ENCODE measurements around the gene ITGA6.

ITGA6 gene

DNA sequence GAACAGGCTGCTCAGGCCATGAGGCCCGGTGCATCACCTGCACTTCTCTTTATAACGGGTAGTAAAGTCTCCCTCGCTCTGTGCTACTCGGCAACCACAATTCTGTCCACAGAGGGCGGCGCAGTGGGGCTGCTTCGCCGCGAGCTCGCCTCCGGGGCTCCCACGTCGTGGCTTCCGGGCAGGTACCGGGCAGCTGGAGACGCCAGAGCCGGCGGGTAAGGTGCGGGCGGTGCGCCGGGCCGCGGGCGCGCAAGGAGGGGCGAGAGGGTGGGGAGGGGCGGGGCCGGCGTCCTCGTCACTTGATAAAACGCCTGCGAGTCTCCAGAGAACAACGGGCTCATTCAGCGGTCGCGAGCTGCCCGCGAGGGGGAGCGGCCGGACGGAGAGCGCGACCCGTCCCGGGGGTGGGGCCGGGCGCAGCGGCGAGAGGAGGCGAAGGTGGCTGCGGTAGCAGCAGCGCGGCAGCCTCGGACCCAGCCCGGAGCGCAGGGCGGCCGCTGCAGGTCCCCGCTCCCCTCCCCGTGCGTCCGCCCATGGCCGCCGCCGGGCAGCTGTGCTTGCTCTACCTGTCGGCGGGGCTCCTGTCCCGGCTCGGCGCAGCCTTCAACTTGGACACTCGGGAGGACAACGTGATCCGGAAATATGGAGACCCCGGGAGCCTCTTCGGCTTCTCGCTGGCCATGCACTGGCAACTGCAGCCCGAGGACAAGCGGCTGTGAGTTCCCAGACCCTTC is at the start of gene ITGA6:
TSS of gene ITGA6 (plus strand) at position 331 of the 734 bp plus-strand sequence.
- H3K4me3 ChIP-seq (ENCODE audit: low read depth in 1 of 2, low read length in 2 of 2) = peak within 1 kb of the TSS; percentile 82 to 83
- no peaks in the 10 kb centered on the region for H3K36me3 ChIP-seq (ENCODE audit: control insufficient read depth in 1 of 2, insufficient read depth in 2 of 2, low read length in 2 of 2)
- peak within 1 kb of the TSS; percentile 82 to 86 for H3K9ac ChIP-seq (ENCODE audit: low read depth in 1 of 2, low read length in 2 of 2)
- no peaks in the 10 kb centered on the region for H3K9me3 ChIP-seq (ENCODE audit: control insufficient read depth in 1 of 2, low read length in 2 of 2)
- H3K27ac ChIP-seq (ENCODE audit: low read depth, low read length) = peak within 1 kb of the TSS; percentile 94
- peaks cover 28 to 35% of the 10 kb centered on the region in 2 donors for H3K4me1 ChIP-seq (ENCODE audit: control insufficient read depth in 1 of 2, insufficient read depth in 2 of 2, low read length in 2 of 2)
- H3K27me3 ChIP-seq (ENCODE audit: control insufficient read depth in 1 of 2, insufficient read depth in 2 of 2, low read length in 2 of 2) = no peaks in the 10 kb centered on the region

DNA sequence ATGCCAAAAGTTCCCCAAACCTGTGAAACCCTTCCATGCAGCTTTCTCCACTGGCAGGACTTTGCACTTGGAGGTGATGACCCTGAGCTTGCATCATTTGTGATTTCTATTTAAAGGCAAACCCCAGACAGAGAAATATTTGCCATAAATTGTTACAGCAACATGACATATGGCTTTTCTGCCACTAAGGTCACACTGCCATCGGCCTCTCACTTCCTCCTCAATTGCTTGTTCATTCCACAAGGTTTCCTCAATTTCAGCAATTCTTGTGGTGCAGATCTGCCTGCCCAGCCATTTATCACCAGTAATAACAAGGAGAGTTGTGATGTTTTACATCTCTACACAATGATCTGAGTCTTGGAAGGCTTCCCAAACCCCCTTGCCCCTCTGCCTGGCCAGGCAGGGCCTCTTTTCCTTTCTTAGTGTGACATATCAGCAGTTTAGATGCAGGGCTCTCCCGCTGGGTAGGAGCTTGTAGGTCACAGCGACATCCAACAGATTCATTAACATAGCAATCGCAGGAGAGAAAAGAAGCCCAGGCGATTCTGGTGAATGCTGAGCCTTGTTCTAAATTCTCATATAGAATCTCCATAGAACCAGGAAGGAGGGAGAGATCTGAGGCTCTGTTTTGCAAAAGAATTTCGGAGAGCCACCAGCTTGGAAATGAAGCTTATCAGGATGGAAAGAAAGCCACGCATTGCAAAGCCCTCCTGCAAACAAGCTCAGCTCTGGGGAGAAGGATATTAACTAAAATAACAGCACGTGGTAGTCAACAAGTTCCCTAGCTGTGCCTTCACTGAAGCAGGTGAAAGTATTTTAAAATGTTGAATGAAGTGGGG is 46.7 kb upstream of the ITGA6 start:
- Histone ChIP-seq H3K4me3 (ENCODE audit: low read depth in 1 of 2, low read length in 2 of 2) (no peak overlapping the region), H3K4me1 (ENCODE audit: control insufficient read depth in 1 of 2, insufficient read depth in 2 of 2, low read length in 2 of 2) (peaks cover 2 to 3% of the 10 kb centered on the region in 2 donors), H3K9ac (ENCODE audit: low read depth in 1 of 2, low read length in 2 of 2) (no peak overlapping the region), H3K36me3 (ENCODE audit: control insufficient read depth in 1 of 2, insufficient read depth in 2 of 2, low read length in 2 of 2) (no peaks in the 10 kb centered on the region), H3K27ac (ENCODE audit: low read depth, low read length) (no peak overlapping the region), H3K9me3 (ENCODE audit: control insufficient read depth in 1 of 2, low read length in 2 of 2) (peaks cover 4 to 6% of the 10 kb centered on the region in 2 donors), H3K27me3 (ENCODE audit: control insufficient read depth in 1 of 2, insufficient read depth in 2 of 2, low read length in 2 of 2) (no peaks in the 10 kb centered on the region)

DNA sequence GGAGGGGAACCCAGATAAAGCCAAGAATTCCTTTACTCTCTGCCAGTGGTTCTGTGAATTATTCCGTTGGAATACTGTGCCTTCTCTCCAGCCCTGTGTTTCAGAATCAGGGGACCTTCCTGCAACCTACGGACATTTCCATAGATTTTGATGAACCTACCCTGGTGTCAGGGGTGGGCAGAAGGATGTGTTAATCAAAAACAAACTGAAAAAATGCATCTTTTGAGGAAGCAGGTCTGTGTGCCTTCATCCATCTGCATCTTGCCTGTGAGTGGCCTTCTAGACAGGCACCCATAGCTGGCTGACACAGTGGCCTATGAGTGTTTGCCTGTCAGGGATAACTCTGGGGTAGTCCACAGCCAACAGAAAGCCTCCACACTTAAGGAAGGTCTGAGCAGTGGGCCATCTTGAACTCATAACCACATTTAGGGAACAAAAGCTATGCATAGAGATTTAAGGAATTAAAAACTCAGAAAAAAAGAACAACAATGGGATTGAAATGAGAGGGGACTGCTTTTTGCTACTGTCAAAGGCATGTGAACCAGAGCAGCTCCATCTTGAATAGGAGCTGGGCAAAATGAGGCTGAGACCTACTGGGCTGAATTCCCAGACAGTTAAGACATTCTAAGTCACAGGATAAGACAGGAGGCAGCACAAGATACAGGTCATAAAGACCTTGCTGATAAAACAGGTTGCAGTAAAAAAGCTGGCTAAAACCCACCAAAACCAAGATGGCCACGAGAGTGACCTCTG is 45.9 kb upstream of the ITGA6 start:
- peaks cover 4 to 6% of the 10 kb centered on the region in 2 donors for H3K9me3 ChIP-seq (ENCODE audit: control insufficient read depth in 1 of 2, low read length in 2 of 2)
- no peak overlapping the region for H3K27ac ChIP-seq (ENCODE audit: low read depth, low read length)
- H3K9ac ChIP-seq (ENCODE audit: low read depth in 1 of 2, low read length in 2 of 2) = no peak overlapping the region
- no peak overlapping the region for H3K4me3 ChIP-seq (ENCODE audit: low read depth in 1 of 2, low read length in 2 of 2)
- H3K27me3 ChIP-seq (ENCODE audit: control insufficient read depth in 1 of 2, insufficient read depth in 2 of 2, low read length in 2 of 2) = no peaks in the 10 kb centered on the region
- H3K4me1 ChIP-seq (ENCODE audit: control insufficient read depth in 1 of 2, insufficient read depth in 2 of 2, low read length in 2 of 2) = no peaks in the 10 kb centered on the region
- H3K36me3 ChIP-seq (ENCODE audit: control insufficient read depth in 1 of 2, insufficient read depth in 2 of 2, low read length in 2 of 2) = no peaks in the 10 kb centered on the region

DNA sequence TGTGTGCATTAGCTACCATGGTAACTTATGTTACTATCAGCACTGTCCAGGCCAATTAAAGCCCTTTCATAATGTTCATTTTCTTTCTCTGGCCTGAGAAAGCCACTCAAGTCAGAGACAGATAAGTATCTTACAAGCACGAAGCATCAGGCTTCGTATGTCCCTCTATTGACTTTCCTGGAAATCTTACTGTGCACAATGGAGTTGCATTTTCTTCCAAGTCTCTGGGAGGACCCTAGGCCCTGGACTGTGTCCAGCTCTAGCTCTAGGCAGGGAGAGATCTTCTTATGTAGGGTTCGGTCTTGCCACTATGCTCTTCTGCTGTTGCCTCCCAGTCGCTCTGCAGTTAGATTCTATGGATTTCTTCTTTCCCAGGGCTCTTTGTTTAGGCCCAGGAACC is 40.0 kb upstream of the ITGA6 start:
- Histone ChIP-seq H3K27ac (ENCODE audit: low read depth, low read length) (no peak overlapping the region), H3K9ac (ENCODE audit: low read depth in 1 of 2, low read length in 2 of 2) (no peak overlapping the region), H3K27me3 (ENCODE audit: control insufficient read depth in 1 of 2, insufficient read depth in 2 of 2, low read length in 2 of 2) (no peaks in the 10 kb centered on the region), H3K9me3 (ENCODE audit: control insufficient read depth in 1 of 2, low read length in 2 of 2) (no peaks in the 10 kb centered on the region), H3K36me3 (ENCODE audit: control insufficient read depth in 1 of 2, insufficient read depth in 2 of 2, low read length in 2 of 2) (no peaks in the 10 kb centered on the region), H3K4me1 (ENCODE audit: control insufficient read depth in 1 of 2, insufficient read depth in 2 of 2, low read length in 2 of 2) (peaks cover 0 to 9% of the 10 kb centered on the region in 2 donors), H3K4me3 (ENCODE audit: low read depth in 1 of 2, low read length in 2 of 2) (no peak overlapping the region)

DNA sequence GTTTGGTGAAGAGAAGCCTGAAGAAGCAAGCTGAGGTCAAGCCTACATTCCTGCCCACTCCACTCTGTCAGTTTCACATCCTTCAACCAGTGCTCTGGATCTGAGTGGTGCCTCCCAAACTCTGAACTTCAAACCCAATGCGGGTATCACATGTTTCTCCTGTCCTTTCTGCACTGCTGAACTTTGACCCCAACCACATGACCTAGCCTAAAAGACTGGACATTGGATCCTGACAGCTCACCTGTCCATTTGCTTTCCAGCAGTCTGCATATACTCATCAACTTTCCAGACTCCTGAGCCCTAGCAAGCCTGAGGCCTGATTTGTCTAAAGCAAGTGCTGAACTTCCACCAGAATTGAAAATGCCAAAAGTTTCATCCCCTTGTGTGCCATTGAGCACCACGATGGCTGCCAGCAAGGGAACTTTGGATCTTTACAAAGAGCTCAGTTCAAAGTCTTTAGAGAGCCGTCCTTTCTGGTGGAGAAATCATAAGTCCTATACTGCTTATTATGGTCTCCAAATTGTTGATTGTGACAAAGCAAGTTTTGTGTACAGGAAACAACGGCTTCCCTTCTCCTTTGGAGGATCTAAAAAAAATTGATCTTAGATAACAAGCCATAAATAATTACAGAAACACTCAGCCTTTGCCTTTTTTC is 37.6 kb upstream of the ITGA6 start:
- no peaks in the 10 kb centered on the region for H3K9me3 ChIP-seq (ENCODE audit: control insufficient read depth in 1 of 2, low read length in 2 of 2)
- H3K4me3 ChIP-seq (ENCODE audit: low read depth in 1 of 2, low read length in 2 of 2) = no peak overlapping the region
- no peak overlapping the region for H3K27ac ChIP-seq (ENCODE audit: low read depth, low read length)
- peaks cover 0 to 9% of the 10 kb centered on the region in 2 donors for H3K4me1 ChIP-seq (ENCODE audit: control insufficient read depth in 1 of 2, insufficient read depth in 2 of 2, low read length in 2 of 2)
- H3K9ac ChIP-seq (ENCODE audit: low read depth in 1 of 2, low read length in 2 of 2) = no peak overlapping the region
- H3K36me3 ChIP-seq (ENCODE audit: control insufficient read depth in 1 of 2, insufficient read depth in 2 of 2, low read length in 2 of 2) = no peaks in the 10 kb centered on the region
- no peaks in the 10 kb centered on the region for H3K27me3 ChIP-seq (ENCODE audit: control insufficient read depth in 1 of 2, insufficient read depth in 2 of 2, low read length in 2 of 2)

DNA sequence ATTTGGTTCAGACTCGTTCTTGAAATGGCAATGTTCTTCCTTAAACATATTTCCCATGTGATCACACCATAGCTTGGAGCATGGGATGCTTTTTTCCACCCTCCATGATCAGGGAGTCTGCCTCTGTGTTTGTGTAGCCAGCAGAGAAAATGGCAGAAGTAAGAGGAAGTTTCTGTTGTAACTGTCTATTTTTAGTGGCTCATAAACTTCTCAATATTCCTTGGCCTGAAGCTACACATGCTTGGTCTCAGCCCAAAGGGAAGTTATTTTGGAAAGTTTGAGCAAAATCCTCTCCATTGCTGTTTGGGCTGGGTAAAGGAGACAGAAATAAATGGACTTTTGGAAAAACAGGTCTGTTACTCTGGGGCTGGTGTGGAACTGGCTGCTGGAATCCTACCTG is 33.4 kb upstream of the ITGA6 start:
- peaks cover 0 to 14% of the 10 kb centered on the region in 2 donors for H3K4me1 ChIP-seq (ENCODE audit: control insufficient read depth in 1 of 2, insufficient read depth in 2 of 2, low read length in 2 of 2)
- no peak overlapping the region for H3K4me3 ChIP-seq (ENCODE audit: low read depth in 1 of 2, low read length in 2 of 2)
- H3K27ac ChIP-seq (ENCODE audit: low read depth, low read length) = no peak overlapping the region
- no peak overlapping the region for H3K9ac ChIP-seq (ENCODE audit: low read depth in 1 of 2, low read length in 2 of 2)
- no peaks in the 10 kb centered on the region for H3K27me3 ChIP-seq (ENCODE audit: control insufficient read depth in 1 of 2, insufficient read depth in 2 of 2, low read length in 2 of 2)
- no peaks in the 10 kb centered on the region for H3K36me3 ChIP-seq (ENCODE audit: control insufficient read depth in 1 of 2, insufficient read depth in 2 of 2, low read length in 2 of 2)
- H3K9me3 ChIP-seq (ENCODE audit: control insufficient read depth in 1 of 2, low read length in 2 of 2) = no peaks in the 10 kb centered on the region

DNA sequence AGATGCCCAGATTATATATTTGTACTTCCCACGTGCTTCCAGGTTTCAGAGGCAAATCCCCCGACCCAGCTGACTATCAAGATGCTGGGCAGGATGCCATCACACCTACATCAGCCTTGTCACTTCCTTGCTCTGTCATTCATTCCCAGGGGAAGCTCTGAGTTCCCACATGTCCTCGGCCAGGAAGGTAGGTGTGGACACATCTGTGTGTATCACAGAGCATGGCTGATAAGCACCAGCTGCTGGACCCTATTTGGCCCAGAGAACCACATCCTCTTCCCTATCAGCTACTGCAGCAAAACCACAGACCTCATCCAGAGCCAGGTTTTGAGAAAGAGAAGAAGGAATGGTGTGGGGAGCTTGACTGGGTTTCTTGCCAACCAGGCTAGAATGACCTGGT is 31.9 kb upstream of the ITGA6 start:
- H3K27me3 ChIP-seq (ENCODE audit: control insufficient read depth in 1 of 2, insufficient read depth in 2 of 2, low read length in 2 of 2) = no peaks in the 10 kb centered on the region
- H3K4me3 ChIP-seq (ENCODE audit: low read depth in 1 of 2, low read length in 2 of 2) = no peak overlapping the region
- H3K4me1 ChIP-seq (ENCODE audit: control insufficient read depth in 1 of 2, insufficient read depth in 2 of 2, low read length in 2 of 2) = peaks cover 5 to 13% of the 10 kb centered on the region in 2 donors
- no peaks in the 10 kb centered on the region for H3K9me3 ChIP-seq (ENCODE audit: control insufficient read depth in 1 of 2, low read length in 2 of 2)
- H3K36me3 ChIP-seq (ENCODE audit: control insufficient read depth in 1 of 2, insufficient read depth in 2 of 2, low read length in 2 of 2) = no peaks in the 10 kb centered on the region
- H3K9ac ChIP-seq (ENCODE audit: low read depth in 1 of 2, low read length in 2 of 2) = no peak overlapping the region
- no peak overlapping the region for H3K27ac ChIP-seq (ENCODE audit: low read depth, low read length)

DNA sequence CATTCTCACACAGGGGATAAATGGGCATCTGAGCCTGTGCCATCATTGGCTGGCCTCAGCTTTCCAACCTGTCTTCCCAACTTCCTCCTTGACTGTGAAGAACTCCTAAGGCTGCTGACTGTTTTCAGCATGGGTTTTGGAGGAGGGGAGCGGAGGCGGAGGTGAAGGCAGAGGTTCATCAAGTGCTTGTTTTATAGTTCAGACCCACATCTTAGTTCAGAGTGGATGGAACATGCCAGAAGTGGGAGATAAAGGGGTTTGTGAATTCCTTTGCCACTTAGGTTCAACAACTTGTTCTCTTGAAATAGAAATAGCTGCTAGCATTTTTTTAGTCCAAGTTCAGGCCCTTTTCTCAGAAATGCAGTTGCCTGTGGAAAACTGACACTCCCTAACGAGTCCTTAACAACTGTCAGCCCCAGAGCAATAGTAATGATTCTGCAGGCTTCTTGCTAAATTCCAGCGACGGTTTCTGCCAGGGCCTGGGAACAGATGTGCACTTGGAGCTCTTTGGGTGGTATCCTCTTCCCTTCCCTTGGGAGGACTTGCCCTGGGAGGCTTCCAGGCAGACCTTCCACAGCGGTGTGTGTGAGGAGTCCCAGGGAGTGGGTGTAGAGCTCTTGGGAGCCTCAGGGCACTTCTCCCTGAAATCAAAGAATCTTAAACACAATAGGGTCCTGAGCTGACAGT is 30.1 kb upstream of the ITGA6 start:
- no peaks in the 10 kb centered on the region for H3K9me3 ChIP-seq (ENCODE audit: control insufficient read depth in 1 of 2, low read length in 2 of 2)
- no peaks in the 10 kb centered on the region for H3K36me3 ChIP-seq (ENCODE audit: control insufficient read depth in 1 of 2, insufficient read depth in 2 of 2, low read length in 2 of 2)
- no peaks in the 10 kb centered on the region for H3K27me3 ChIP-seq (ENCODE audit: control insufficient read depth in 1 of 2, insufficient read depth in 2 of 2, low read length in 2 of 2)
- H3K4me3 ChIP-seq (ENCODE audit: low read depth in 1 of 2, low read length in 2 of 2) = no peak overlapping the region
- no peak overlapping the region for H3K27ac ChIP-seq (ENCODE audit: low read depth, low read length)
- no peak overlapping the region for H3K9ac ChIP-seq (ENCODE audit: low read depth in 1 of 2, low read length in 2 of 2)
- H3K4me1 ChIP-seq (ENCODE audit: control insufficient read depth in 1 of 2, insufficient read depth in 2 of 2, low read length in 2 of 2) = peaks cover 5 to 10% of the 10 kb centered on the region in 2 donors

DNA sequence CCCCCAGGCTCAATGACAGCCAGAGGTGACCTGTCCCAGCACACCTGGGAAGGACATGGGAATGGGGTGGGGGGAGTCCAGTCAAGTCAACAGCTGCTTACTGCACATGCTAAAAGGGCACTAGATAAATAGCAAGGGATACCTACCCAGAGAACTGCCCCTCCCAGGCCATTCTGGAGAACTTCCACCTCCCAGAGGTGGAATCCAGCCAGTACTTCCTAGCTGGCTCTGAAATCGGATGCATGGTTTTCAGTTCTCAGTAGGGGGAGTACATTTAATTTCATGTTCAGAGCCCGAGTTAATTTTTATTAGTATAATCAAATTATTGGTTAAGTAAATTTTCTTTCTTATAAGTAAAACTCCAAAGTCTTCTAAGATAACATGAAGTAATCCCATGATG is 28.9 kb upstream of the ITGA6 start:
- Histone ChIP-seq H3K9ac (ENCODE audit: low read depth in 1 of 2, low read length in 2 of 2) (no peak overlapping the region), H3K27ac (ENCODE audit: low read depth, low read length) (no peak overlapping the region), H3K9me3 (ENCODE audit: control insufficient read depth in 1 of 2, low read length in 2 of 2) (no peaks in the 10 kb centered on the region), H3K27me3 (ENCODE audit: control insufficient read depth in 1 of 2, insufficient read depth in 2 of 2, low read length in 2 of 2) (no peaks in the 10 kb centered on the region), H3K4me3 (ENCODE audit: low read depth in 1 of 2, low read length in 2 of 2) (no peak overlapping the region), H3K36me3 (ENCODE audit: control insufficient read depth in 1 of 2, insufficient read depth in 2 of 2, low read length in 2 of 2) (no peaks in the 10 kb centered on the region), H3K4me1 (ENCODE audit: control insufficient read depth in 1 of 2, insufficient read depth in 2 of 2, low read length in 2 of 2) (peaks cover 5 to 10% of the 10 kb centered on the region in 2 donors)

All from duodenal mucosa (tissue), 2 donors.